SK-N-SH treated with all-trans-retinoic acid at 6 μM for 48 hours (cell line): ENCODE results near the gene TMEM18.

Experiments used
- CSRNP3 ChIP-seq: fragments of 250-450 bp; sonication (Bioruptor Pico); IDR thresholded peaks from 2 replicates; pipeline ENCODE4 v1.5.1; 2021; ENCODE audit warnings: mild to moderate bottlenecking, moderate library complexity
- ISL1 ChIP-seq: fragments of 250-450 bp; sonication (Bioruptor Pico); IDR thresholded peaks from 2 replicates; pipeline ENCODE4 v2.1.2; 2022; ENCODE audit warnings: mild to moderate bottlenecking, moderate library complexity
- PPARA ChIP-seq: fragments of 250-450 bp; sonication (Bioruptor Pico); IDR thresholded peaks from 2 replicates; pipeline ENCODE4 v1.5.0; 2020; ENCODE audit warnings: mild to moderate bottlenecking, borderline replicate concordance
- TOX ChIP-seq: fragments of 250-450 bp; sonication (Bioruptor Pico); IDR thresholded peaks from 2 replicates; pipeline ENCODE4 v1.8.0; 2021; ENCODE audit warnings: mild to moderate bottlenecking, moderate library complexity, borderline replicate concordance
- ZC3H10 ChIP-seq: fragments of 250-450 bp; sonication (Bioruptor Pico); IDR thresholded peaks from 2 replicates; pipeline ENCODE4 v1.5.1; 2021; ENCODE audit warnings: mild to moderate bottlenecking, moderate library complexity
- ZFP30 ChIP-seq: fragments of 450-650 bp; formaldehyde crosslinking; IDR thresholded peaks from 2 replicates; pipeline ENCODE4 v1.5.0; 2022; ENCODE audit warnings: mild to moderate bottlenecking, moderate library complexity
- ZNF565 ChIP-seq: fragments of 450-650 bp; formaldehyde crosslinking; conservative IDR thresholded peaks from 2 replicates; pipeline ENCODE4 v1.5.0; 2020; ENCODE audit warnings: low read depth, mild to moderate bottlenecking, moderate library complexity
- ZNF8 ChIP-seq: fragments of 450-650 bp; formaldehyde crosslinking; IDR thresholded peaks from 2 replicates; pipeline ENCODE4 v1.5.0; 2020; ENCODE audit warnings: mild to moderate bottlenecking, moderate library complexity
- TF ChIP-seq, protein P1 (sequence below): fragments of 250-450 bp; sonication (Bioruptor Pico); IDR thresholded peaks from 2 replicates; pipeline ENCODE4 v1.8.0; 2020; ENCODE audit warnings: mild to moderate bottlenecking, moderate library complexity, borderline replicate concordance
- TF ChIP-seq, protein P2 (sequence below): fragments of 250-450 bp; sonication (Bioruptor Pico); IDR thresholded peaks from 2 replicates; pipeline ENCODE4 v1.5.1; 2020; ENCODE audit warnings: low read depth, mild to moderate bottlenecking, moderate library complexity

GRCh38 chr2:658426-658825 lies 18.8 kb downstream of the TMEM18 start:
- TF ChIP-seq ISL1 (CRISPR knock-in tag), result no peak
- no peak for TF ChIP-seq PPARA (CRISPR knock-in tag)
- TF ChIP-seq, protein P1, sequence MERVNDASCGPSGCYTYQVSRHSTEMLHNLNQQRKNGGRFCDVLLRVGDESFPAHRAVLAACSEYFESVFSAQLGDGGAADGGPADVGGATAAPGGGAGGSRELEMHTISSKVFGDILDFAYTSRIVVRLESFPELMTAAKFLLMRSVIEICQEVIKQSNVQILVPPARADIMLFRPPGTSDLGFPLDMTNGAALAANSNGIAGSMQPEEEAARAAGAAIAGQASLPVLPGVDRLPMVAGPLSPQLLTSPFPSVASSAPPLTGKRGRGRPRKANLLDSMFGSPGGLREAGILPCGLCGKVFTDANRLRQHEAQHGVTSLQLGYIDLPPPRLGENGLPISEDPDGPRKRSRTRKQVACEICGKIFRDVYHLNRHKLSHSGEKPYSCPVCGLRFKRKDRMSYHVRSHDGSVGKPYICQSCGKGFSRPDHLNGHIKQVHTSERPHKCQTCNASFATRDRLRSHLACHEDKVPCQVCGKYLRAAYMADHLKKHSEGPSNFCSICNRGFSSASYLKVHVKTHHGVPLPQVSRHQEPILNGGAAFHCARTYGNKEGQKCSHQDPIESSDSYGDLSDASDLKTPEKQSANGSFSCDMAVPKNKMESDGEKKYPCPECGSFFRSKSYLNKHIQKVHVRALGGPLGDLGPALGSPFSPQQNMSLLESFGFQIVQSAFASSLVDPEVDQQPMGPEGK (CRISPR knock-in tag), result no peak
- TF ChIP-seq ZFP30 (CRISPR knock-in tag), result no peak
- no peak for TF ChIP-seq ZNF8 (CRISPR knock-in tag)
- TF ChIP-seq CSRNP3 (CRISPR knock-in tag), result no peak
- TF ChIP-seq ZC3H10, result no peak
- no peak for TF ChIP-seq ZNF565
- TF ChIP-seq, protein P2, sequence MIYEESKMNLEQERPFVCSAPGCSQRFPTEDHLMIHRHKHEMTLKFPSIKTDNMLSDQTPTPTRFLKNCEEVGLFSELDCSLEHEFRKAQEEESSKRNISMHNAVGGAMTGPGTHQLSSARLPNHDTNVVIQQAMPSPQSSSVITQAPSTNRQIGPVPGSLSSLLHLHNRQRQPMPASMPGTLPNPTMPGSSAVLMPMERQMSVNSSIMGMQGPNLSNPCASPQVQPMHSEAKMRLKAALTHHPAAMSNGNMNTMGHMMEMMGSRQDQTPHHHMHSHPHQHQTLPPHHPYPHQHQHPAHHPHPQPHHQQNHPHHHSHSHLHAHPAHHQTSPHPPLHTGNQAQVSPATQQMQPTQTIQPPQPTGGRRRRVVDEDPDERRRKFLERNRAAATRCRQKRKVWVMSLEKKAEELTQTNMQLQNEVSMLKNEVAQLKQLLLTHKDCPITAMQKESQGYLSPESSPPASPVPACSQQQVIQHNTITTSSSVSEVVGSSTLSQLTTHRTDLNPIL (CRISPR knock-in tag), result no peak
- TF ChIP-seq TOX (CRISPR knock-in tag), result no peak
